HG02970 (cell line): ENCODE results near the gene B3GNT3.

Experiments used
- ATAC-seq: cut with Tn5 transposase; IDR thresholded peaks from one replicate; pipeline ENCODE4 v1.9.1; 2021; ENCODE audit warnings: mild to moderate bottlenecking, moderate library complexity, moderate number of reproducible peaks; ENCODE audit not compliant: unreplicated experiment, low FRiP score

Gene B3GNT3

GRCh38 chr19:17830567-17831418, 35.9 kb downstream of the B3GNT3 start:
- ATAC-seq = no peak

- ATAC-seq = no peak
Measured at GRCh38 chr19:17831419-17831888, 36.5 kb downstream of the B3GNT3 start.

GRCh38 chr19:17832443-17833208, 37.7 kb downstream of the B3GNT3 start:
- ATAC-seq = no peak

- ATAC-seq = no peak
Measured at GRCh38 chr19:17834350-17835181, 39.6 kb downstream of the B3GNT3 start.

GRCh38 chr19:17835182-17836006, 40.5 kb downstream of the B3GNT3 start:
- no peak for ATAC-seq

GRCh38 chr19:17836530-17836929, 41.6 kb downstream of the B3GNT3 start:
- no peak for ATAC-seq

GRCh38 chr19:17837972-17838371, 43.0 kb downstream of the B3GNT3 start:
- ATAC-seq = no peak

GRCh38 chr19:17840019-17840418, 45.1 kb downstream of the B3GNT3 start:
- ATAC-seq = no peak

- no peak for ATAC-seq
Measured at GRCh38 chr19:17841371-17841809, 46.5 kb downstream of the B3GNT3 start.

GRCh38 chr19:17841810-17842662, 47.1 kb downstream of the B3GNT3 start:
- no peak for ATAC-seq

GRCh38 chr19:17842663-17843291, 47.8 kb downstream of the B3GNT3 start:
- ATAC-seq = no peak

- ATAC-seq = no peak
Measured at GRCh38 chr19:17843292-17843827, 48.4 kb downstream of the B3GNT3 start.

- no peak for ATAC-seq
Measured at GRCh38 chr19:17843908-17844490, 49.1 kb downstream of the B3GNT3 start.

GRCh38 chr19:17846146-17846545, 51.2 kb downstream of the B3GNT3 start:
- no peak for ATAC-seq

GRCh38 chr19:17847538-17848366, 52.8 kb downstream of the B3GNT3 start, which contains the start of gene JAK3:
TSS of gene JAK3 (minus strand) at chr19:17847982. CDS start at chr19:17844417, 3,565 bp downstream.
- ATAC-seq = peak; percentile 67

GRCh38 chr19:17848595-17849292, 53.8 kb downstream of the B3GNT3 start:
- ATAC-seq = no peak
